Epithelial cell of esophagus (primary cell): Measurements from ENCODE around the gene TMC8.

Experiments used
- DNase-seq: peaks from one replicate; pipeline ENCODE4 v3.0.0; 2010; ENCODE audit warnings: low read depth
- H3K4me3 ChIP-seq: 2 replicates; pipeline ENCODE4 v1.5.1; 2011; ENCODE audit warnings: mild to moderate bottlenecking, low read length, control low read depth
- CTCF ChIP-seq: IDR thresholded peaks from 2 replicates; pipeline ENCODE4 v1.5.1; 2011; ENCODE audit warnings: low read depth, mild to moderate bottlenecking, low read length, control low read depth, inconsistent platforms; ENCODE audit not compliant: insufficient read depth; ENCODE audit errors: missing control alignments

TMC8 gene

GRCh38 chr17:78104540-78104941, 26.0 kb upstream of the TMC8 start:
- H3K4me3 ChIP-seq: no peak overlapping the region
- TF ChIP-seq CTCF: no peak
- no peak for DNase-seq

GRCh38 chr17:78105101-78105500, 25.5 kb upstream of the TMC8 start:
- no peak overlapping the region for H3K4me3 ChIP-seq
- no peak for TF ChIP-seq CTCF
- no peak for DNase-seq

- DNase-seq: no peak
- H3K4me3 ChIP-seq: no peak overlapping the region
- no peak for TF ChIP-seq CTCF
Measured at GRCh38 chr17:78105551-78105950, 25.0 kb upstream of the TMC8 start.

GRCh38 chr17:78106211-78106610, 24.4 kb upstream of the TMC8 start:
- no peak overlapping the region for H3K4me3 ChIP-seq
- TF ChIP-seq CTCF: no peak

GRCh38 chr17:78107457-78107856, 23.1 kb upstream of the TMC8 start:
- no peak for TF ChIP-seq CTCF
- DNase-seq: no peak
- no peak overlapping the region for H3K4me3 ChIP-seq

More at GRCh38 chr17:78106211-78106610, 24.4 kb upstream of the TMC8 start:
- DNase-seq: no peak

GRCh38 chr17:78107976-78108725, 22.4 kb upstream of the TMC8 start:
- TF ChIP-seq CTCF: no peak
- no peak for DNase-seq
- no peak overlapping the region for H3K4me3 ChIP-seq
